ENCODE measurements around the gene UCN. TPM values are rescaled to one million over a fixed set of nuclear protein-coding genes. Genes with fewer than 3 reads are reported as not detected.

UCN gene
- total RNA-seq, 1 experiment from 2014 or later, result 2.8 TPM

DNA sequence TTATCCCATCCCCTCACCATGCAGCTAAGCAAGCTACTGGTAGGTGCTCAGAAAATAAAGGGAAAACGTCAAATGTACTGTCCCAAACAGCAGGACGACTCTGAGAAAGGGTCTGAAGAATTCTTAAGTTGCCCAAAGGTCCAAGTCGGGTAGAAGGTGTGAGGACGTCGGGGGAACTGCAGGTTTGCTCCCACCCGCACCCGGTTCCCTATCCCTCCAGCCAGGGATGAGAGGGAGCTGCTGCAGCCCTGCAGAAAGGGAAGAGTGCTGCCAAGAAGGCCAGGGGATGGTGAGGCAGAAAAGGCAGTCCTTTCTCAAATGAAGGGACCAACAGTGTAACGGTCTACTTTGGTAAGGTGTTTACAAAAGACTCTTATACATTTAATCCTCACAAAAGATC lies 6.9 kb upstream of the UCN start:
- Histone ChIP-seq H3F3A (ENCODE audit: insufficient read depth, low read depth) (no peaks in the 10 kb centered on the region), H3K36me3 (ENCODE audit: low read depth) (no peaks in the 10 kb centered on the region), H2AFZ (no peak overlapping the region), H3K9me3 (ENCODE audit: insufficient read depth, low read depth) (no peaks in the 10 kb centered on the region), H4K20me1 (ENCODE audit: insufficient read depth) (no peaks in the 10 kb centered on the region), H3K27me3 (ENCODE audit: insufficient read depth, low read depth) (no peaks in the 10 kb centered on the region), H3K79me2 (ENCODE audit: low read depth) (no peaks in the 10 kb centered on the region), H3K9me2 (ENCODE audit: insufficient read depth) (no peaks in the 10 kb centered on the region), H3K4me1 (replicated peaks; ENCODE audit: insufficient read depth) (no peaks in the 10 kb centered on the region), H3K4me2 (no peak overlapping the region), H3K4me3 (no peak overlapping the region), H3K27ac (no peak overlapping the region)
- TF ChIP-seq EZH2 (IDR thresholded peaks at IDR 0.05; ENCODE audit: low read depth) (no peak), CTCF (conservative IDR thresholded peaks at IDR 0.05) (no peak)
- ChIA-PET POLR2A (ENCODE audit: unreplicated experiment) (no interaction called here), CTCF (no interaction called here)
- no peak for DNase-seq
- BruUV-seq (replicated peaks), result no TSS peak
- intact Hi-C loops (cut with micrococcal nuclease; ENCODE audit: unreplicated experiment), result no loop called here

- Histone ChIP-seq H3K9me2 (ENCODE audit: insufficient read depth) (no peaks in the 10 kb centered on the region), H3K4me2 (no peak overlapping the region), H3K79me2 (ENCODE audit: low read depth) (no peaks in the 10 kb centered on the region), H3K27me3 (ENCODE audit: insufficient read depth, low read depth) (no peaks in the 10 kb centered on the region), H3K4me3 (no peak overlapping the region), H3F3A (ENCODE audit: insufficient read depth, low read depth) (no peaks in the 10 kb centered on the region), H2AFZ (no peak overlapping the region), H3K9me3 (ENCODE audit: insufficient read depth, low read depth) (no peaks in the 10 kb centered on the region), H4K20me1 (ENCODE audit: insufficient read depth) (no peaks in the 10 kb centered on the region), H3K27ac (no peak overlapping the region), H3K4me1 (replicated peaks; ENCODE audit: insufficient read depth) (no peaks in the 10 kb centered on the region), H3K36me3 (ENCODE audit: low read depth) (no peaks in the 10 kb centered on the region)
- BruUV-seq (replicated peaks), result no TSS peak
- no peak for TF ChIP-seq EZH2 (IDR thresholded peaks at IDR 0.05; ENCODE audit: low read depth)
- no peak for TF ChIP-seq CTCF (conservative IDR thresholded peaks at IDR 0.05)
- ChIA-PET POLR2A (ENCODE audit: unreplicated experiment) (no interaction called here), CTCF (no interaction called here)
- no peak for DNase-seq
- intact Hi-C loops (cut with micrococcal nuclease; ENCODE audit: unreplicated experiment), result no loop called here
These were observed 6.5 kb upstream of the UCN start for GRCh38 chr2:27314709-27315108.

GRCh38 chr2:27313882-27314645 lies 5.8 kb upstream of the UCN start:
- no peaks in the 10 kb centered on the region for H3K9me3 ChIP-seq (ENCODE audit: insufficient read depth, low read depth)
- ChIA-PET POLR2A (ENCODE audit: unreplicated experiment) (no interaction called here), CTCF (no interaction called here)
- H3K4me2 ChIP-seq, result no peak overlapping the region
- no peaks in the 10 kb centered on the region for H3K9me2 ChIP-seq (ENCODE audit: insufficient read depth)
- H2AFZ ChIP-seq, result no peak overlapping the region
- no peak for DNase-seq
- no peaks in the 10 kb centered on the region for H3K27me3 ChIP-seq (ENCODE audit: insufficient read depth, low read depth)
- BruUV-seq (replicated peaks), result no TSS peak
- H3K36me3 ChIP-seq (ENCODE audit: low read depth), result no peaks in the 10 kb centered on the region
- intact Hi-C loops (cut with micrococcal nuclease; ENCODE audit: unreplicated experiment), result no loop called here
- H3K79me2 ChIP-seq (ENCODE audit: low read depth), result no peaks in the 10 kb centered on the region
- no peak overlapping the region for H3K27ac ChIP-seq
- H3K4me1 ChIP-seq (replicated peaks; ENCODE audit: insufficient read depth), result no peaks in the 10 kb centered on the region
- H3K4me3 ChIP-seq, result no peak overlapping the region
- H3F3A ChIP-seq (ENCODE audit: insufficient read depth, low read depth), result no peaks in the 10 kb centered on the region
- no peaks in the 10 kb centered on the region for H4K20me1 ChIP-seq (ENCODE audit: insufficient read depth)
- TF ChIP-seq EZH2 (IDR thresholded peaks at IDR 0.05; ENCODE audit: low read depth), result no peak
- TF ChIP-seq CTCF (conservative IDR thresholded peaks at IDR 0.05), result no peak

All from PC-9 (cell line).